PC-3 (cell line): Measurements from ENCODE around the gene ERBB4.

Experiments used
- CTCF ChIP-seq: fragments of 300-600 bp; sonication (generic); conservative IDR thresholded peaks from 2 replicates; pipeline ENCODE4 v1.5.1; 2017; ENCODE audit warnings: antibody characterized with exemption, low read depth, mild to moderate bottlenecking, low read length
- EZH2 ChIP-seq: fragments of 300-600 bp; sonication (generic); IDR thresholded peaks from one replicate; pipeline ENCODE4 v1.6.1; 2017; ENCODE audit warnings: antibody characterized with exemption, mild to moderate bottlenecking, low read length; ENCODE audit not compliant: unreplicated experiment
- EZH2phosphoT487 ChIP-seq: fragments of 300-600 bp; sonication (generic); IDR thresholded peaks from 2 replicates; pipeline ENCODE4 v1.6.1; 2018; ENCODE audit warnings: mild to moderate bottlenecking, antibody characterized with exemption, low read length, borderline replicate concordance

- TF ChIP-seq CTCF, result no peak
- TF ChIP-seq EZH2, result no peak
- TF ChIP-seq EZH2phosphoT487, result no peak
Observed at GRCh38 chr2:211903961-211904360, 634.6 kb downstream of the ERBB4 start.
